ENCODE data around the gene PRKCE.

The PRKCE gene

DNA sequence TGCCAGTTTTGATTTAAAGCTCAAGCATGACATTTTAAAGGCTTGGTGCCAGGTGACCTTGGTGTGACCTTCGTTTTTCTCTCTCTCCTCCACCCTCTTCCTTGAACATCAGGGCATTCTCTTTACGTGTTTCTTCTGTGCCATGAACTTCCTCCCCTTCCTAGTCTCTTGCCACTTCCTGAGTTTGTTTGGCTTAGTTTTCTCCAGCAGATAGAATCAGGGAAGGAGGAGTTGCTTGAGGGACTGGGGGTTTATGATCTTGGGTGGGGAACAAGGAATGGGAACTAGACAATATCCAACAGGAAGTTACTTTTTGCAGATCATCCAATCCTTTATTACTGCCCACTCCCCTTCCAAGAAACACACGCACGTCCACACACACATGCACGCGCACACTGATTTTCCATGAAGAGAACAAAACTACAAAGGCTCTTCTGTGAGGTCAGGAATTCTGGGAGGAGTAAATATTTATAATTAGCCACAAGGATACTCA, 435.1 kb downstream of the PRKCE start:
- Histone ChIP-seq H3K9me3 (ENCODE audit: control insufficient read depth, low read length) (no peaks in the 10 kb centered on the region), H3K27me3 (ENCODE audit: control insufficient read depth, insufficient read depth, low read length, poor library complexity, severe bottlenecking) (no peaks in the 10 kb centered on the region), H3K4me1 (ENCODE audit: control insufficient read depth, insufficient read depth, low read length) (peaks cover 7% of the 10 kb centered on the region), H3K4me3 (ENCODE audit: insufficient read depth, low read depth, low read length) (no peak overlapping the region), H3K27ac (ENCODE audit: insufficient read depth, low read depth, low read length, poor library complexity, severe bottlenecking) (no peak overlapping the region), H3K36me3 (ENCODE audit: control insufficient read depth, insufficient read depth, low read length) (no peaks in the 10 kb centered on the region)
- 91 to 93% methylated on average over 6 of the region's 6 CpGs for WGBS, 2 experiments

DNA sequence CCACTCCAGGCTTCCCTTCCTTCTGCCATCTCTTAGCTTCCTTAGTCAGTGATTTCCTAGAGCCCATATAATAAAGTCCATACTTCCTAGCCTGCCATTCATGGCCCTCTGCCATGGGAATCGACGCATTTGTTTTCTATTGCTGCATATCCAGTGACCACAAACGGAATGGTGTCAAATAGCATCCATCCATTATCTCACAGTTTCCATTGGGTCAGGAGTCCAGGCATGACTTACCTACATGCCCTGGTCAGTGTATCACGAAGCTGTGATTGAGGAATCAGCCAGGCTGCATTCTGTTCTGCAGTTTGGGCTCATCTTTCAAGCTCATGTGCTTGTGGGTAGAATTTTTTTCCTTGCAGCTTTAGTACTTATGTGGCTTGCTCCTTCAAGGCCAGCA, 436.0 kb downstream of the PRKCE start:
- 93% methylated on average over 4 of the region's 4 CpGs for WGBS, 2 experiments
- no peaks in the 10 kb centered on the region for H3K9me3 ChIP-seq (ENCODE audit: control insufficient read depth, low read length)
- H3K36me3 ChIP-seq (ENCODE audit: control insufficient read depth, insufficient read depth, low read length) = no peaks in the 10 kb centered on the region
- H3K4me1 ChIP-seq (ENCODE audit: control insufficient read depth, insufficient read depth, low read length) = peaks cover 7% of the 10 kb centered on the region
- H3K27me3 ChIP-seq (ENCODE audit: control insufficient read depth, insufficient read depth, low read length, poor library complexity, severe bottlenecking) = no peaks in the 10 kb centered on the region
- H3K4me3 ChIP-seq (ENCODE audit: insufficient read depth, low read depth, low read length) = no peak overlapping the region
- H3K27ac ChIP-seq (ENCODE audit: insufficient read depth, low read depth, low read length, poor library complexity, severe bottlenecking) = no peak overlapping the region

DNA sequence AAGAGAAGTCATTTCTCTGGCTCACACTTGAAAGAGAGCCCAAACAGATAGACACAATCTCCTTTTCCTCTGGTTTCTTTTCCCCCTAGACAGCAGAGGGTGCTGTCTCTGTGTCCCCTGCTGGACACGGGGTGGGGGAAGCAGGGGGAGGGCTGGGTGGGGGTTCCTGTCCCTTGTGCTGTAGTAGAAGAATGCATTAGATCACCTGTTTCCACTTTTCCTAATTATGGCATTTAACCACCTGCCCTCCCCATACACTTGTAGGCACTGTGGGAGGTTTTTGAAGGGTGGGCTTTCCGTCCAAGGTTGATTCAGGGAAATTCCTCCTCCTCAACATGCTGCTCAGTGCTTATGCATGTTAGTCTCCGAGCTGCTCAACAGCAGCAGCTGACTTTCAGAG, 439.5 kb downstream of the PRKCE start:
- H3K27me3 ChIP-seq (ENCODE audit: control insufficient read depth, insufficient read depth, low read length, poor library complexity, severe bottlenecking) = no peaks in the 10 kb centered on the region
- H3K9me3 ChIP-seq (ENCODE audit: control insufficient read depth, low read length) = no peaks in the 10 kb centered on the region
- peaks cover 7% of the 10 kb centered on the region for H3K4me1 ChIP-seq (ENCODE audit: control insufficient read depth, insufficient read depth, low read length)
- no peak overlapping the region for H3K4me3 ChIP-seq (ENCODE audit: insufficient read depth, low read depth, low read length)
- H3K27ac ChIP-seq (ENCODE audit: insufficient read depth, low read depth, low read length, poor library complexity, severe bottlenecking) = no peak overlapping the region
- no peaks in the 10 kb centered on the region for H3K36me3 ChIP-seq (ENCODE audit: control insufficient read depth, insufficient read depth, low read length)
- 44 to 45% methylated on average over 2 of the region's 3 CpGs for WGBS, 2 experiments

DNA sequence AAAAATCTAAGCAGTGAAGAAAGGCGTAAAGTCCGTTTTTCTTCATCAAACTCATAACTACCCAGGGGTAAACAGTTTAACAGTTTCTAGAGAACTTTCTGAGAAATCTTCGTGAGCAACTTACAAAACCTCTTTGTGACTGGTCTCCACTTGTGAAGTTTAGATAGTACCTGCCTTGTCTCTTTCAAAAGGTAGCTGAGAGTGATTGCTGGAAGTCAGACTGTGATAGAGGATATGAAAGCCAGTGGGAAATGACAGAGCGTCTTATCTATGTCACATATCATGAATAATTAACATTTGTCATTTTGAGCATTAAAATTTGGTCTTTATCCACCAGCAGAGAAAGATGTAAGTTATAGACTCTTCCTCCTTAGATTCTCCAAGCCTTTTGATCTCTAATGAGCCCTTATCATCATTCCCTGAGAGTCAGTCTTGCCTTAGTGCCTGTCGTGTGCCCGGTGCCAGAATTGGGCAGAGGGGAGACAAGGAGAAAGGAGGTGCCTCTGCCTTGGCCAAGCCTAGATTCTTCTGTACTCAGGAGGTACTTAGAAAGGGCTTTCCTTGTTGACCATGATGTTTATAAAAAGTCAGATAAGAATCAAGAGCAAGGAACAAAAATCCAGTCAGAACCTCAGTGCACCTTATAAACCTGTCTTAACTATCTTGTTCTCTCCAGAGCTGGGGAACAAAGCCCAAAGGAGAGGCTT, 440.6 kb downstream of the PRKCE start:
- no peaks in the 10 kb centered on the region for H3K27me3 ChIP-seq (ENCODE audit: control insufficient read depth, insufficient read depth, low read length, poor library complexity, severe bottlenecking)

DNA sequence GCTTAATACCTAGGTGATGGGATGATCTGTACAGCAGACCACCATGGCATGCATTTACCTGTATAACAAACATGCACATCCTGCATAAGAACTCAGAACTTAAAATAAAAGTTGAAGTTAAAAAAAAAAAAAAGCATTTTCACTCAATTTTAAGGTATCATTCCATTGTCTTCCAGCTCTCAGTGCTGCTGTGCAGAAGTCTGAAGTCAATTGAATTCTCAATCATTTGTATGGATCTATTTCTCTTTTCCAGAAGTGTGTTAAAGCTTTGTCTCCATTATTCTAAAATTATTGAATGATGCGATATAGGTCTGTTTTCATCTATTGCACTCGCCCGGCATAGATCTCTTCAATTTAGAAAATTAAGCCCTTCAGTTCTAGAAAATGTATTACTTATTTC, 443.2 kb downstream of the PRKCE start:
- H3K27ac ChIP-seq (ENCODE audit: insufficient read depth, low read depth, low read length, poor library complexity, severe bottlenecking) = no peak overlapping the region
- no peaks in the 10 kb centered on the region for H3K36me3 ChIP-seq (ENCODE audit: control insufficient read depth, insufficient read depth, low read length)
- no peaks in the 10 kb centered on the region for H3K27me3 ChIP-seq (ENCODE audit: control insufficient read depth, insufficient read depth, low read length, poor library complexity, severe bottlenecking)
- whole genome bisulfite sequencing, 2 experiments = no CpG with 5 or more reads among the region's 3 CpGs
- H3K4me1 ChIP-seq (ENCODE audit: control insufficient read depth, insufficient read depth, low read length) = peaks cover under 1% of the 10 kb centered on the region
- H3K4me3 ChIP-seq (ENCODE audit: insufficient read depth, low read depth, low read length) = no peak overlapping the region
- no peaks in the 10 kb centered on the region for H3K9me3 ChIP-seq (ENCODE audit: control insufficient read depth, low read length)

More for the DNA sequence above, 440.6 kb downstream of the PRKCE start:
- Histone ChIP-seq H3K4me3 (ENCODE audit: insufficient read depth, low read depth, low read length) (no peak overlapping the region), H3K4me1 (ENCODE audit: control insufficient read depth, insufficient read depth, low read length) (peaks cover 7% of the 10 kb centered on the region), H3K27ac (ENCODE audit: insufficient read depth, low read depth, low read length, poor library complexity, severe bottlenecking) (no peak overlapping the region), H3K36me3 (ENCODE audit: control insufficient read depth, insufficient read depth, low read length) (no peaks in the 10 kb centered on the region), H3K9me3 (ENCODE audit: control insufficient read depth, low read length) (no peaks in the 10 kb centered on the region)
- 81 to 83% methylated on average over 5 to 6 of the region's 6 CpGs for WGBS, 2 experiments

DNA sequence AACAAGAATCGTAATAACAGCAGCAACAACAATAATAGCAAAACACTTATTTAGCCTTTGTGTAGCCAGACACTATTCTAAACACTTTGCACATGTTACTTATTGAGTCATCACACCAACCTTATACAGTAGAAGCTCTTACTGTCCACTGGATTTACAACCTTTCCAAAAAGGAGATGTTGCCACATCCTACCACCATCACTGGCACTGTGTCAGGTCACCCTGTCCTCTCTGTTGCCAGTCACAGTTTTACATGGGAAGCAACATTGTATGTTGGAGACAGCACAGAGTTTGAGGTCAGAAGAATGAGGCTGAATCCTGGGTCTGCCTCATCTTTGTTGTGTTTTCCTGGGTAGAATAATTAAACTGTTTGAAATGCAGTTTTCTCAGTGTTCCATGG, 444.4 kb downstream of the PRKCE start:
- H3K27ac ChIP-seq (ENCODE audit: insufficient read depth, low read depth, low read length, poor library complexity, severe bottlenecking) = no peak overlapping the region
- WGBS, 2 experiments = 84 to 100% methylated on average over 1 of the region's 1 CpG
- no peak overlapping the region for H3K4me3 ChIP-seq (ENCODE audit: insufficient read depth, low read depth, low read length)
- no peaks in the 10 kb centered on the region for H3K27me3 ChIP-seq (ENCODE audit: control insufficient read depth, insufficient read depth, low read length, poor library complexity, severe bottlenecking)
- H3K9me3 ChIP-seq (ENCODE audit: control insufficient read depth, low read length) = no peaks in the 10 kb centered on the region
- no peaks in the 10 kb centered on the region for H3K36me3 ChIP-seq (ENCODE audit: control insufficient read depth, insufficient read depth, low read length)
- H3K4me1 ChIP-seq (ENCODE audit: control insufficient read depth, insufficient read depth, low read length) = no peaks in the 10 kb centered on the region

DNA sequence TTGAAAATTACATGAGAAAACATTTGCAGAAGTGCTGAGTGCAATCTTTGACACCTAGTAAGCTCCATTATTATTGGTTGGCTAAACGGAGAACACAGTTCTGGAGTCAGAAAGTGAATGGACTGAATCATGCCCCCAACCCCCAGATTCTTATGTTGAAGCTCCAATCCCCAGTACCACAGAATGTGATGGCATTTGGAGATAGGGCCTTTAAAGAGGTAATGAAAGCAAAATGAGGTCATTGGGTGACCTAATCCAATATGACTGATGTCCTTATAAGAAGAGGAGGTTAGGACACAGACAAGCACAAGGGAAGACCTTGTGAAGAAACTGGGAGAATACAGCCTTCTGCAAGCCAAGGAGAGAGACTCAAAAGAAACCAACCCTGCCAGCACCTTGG, 444.8 kb downstream of the PRKCE start:
- 100% methylated on average over 1 of the region's 1 CpG for WGBS, 2 experiments
- no peak overlapping the region for H3K27ac ChIP-seq (ENCODE audit: insufficient read depth, low read depth, low read length, poor library complexity, severe bottlenecking)

DNA sequence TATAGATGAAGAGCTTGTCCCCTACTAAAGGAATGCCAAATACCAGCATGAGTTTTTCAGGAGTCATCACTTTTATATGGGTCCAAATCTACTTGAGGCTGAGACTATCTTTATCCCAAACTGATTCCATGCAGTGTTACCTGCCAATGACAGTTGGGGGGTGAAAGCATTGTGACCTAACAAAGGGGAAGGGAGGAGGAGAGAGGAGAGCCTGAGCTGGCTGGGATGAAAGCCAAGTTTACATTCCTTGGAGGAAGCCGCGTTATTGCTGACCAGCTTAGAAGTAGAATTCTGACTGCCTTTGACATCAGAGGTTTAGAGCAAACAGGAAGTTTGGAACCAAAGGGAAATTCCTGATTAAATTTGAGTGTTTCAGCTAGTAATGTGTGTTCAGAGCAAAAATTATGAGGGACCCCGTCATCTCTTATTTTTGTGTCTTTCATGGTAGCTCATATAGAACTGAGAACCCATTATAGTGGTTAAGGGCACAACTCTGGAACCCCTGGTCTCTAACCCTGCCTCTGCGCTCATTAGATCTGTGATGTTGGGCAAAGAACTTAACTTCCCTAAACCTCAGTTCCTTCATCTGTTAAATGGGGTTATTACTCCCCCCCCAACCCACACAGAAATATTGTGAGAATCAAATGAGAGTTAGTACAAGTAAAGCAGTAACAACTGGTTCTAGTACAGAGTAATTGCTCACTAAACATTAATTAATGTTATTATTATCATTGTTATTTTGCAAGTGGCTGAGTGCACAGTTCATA, 446.4 kb downstream of the PRKCE start:
- no peaks in the 10 kb centered on the region for H3K9me3 ChIP-seq (ENCODE audit: control insufficient read depth, low read length)
- 82 to 84% methylated on average over 4 of the region's 4 CpGs for WGBS, 2 experiments
- no peaks in the 10 kb centered on the region for H3K27me3 ChIP-seq (ENCODE audit: control insufficient read depth, insufficient read depth, low read length, poor library complexity, severe bottlenecking)
- no peak overlapping the region for H3K4me3 ChIP-seq (ENCODE audit: insufficient read depth, low read depth, low read length)
- no peaks in the 10 kb centered on the region for H3K4me1 ChIP-seq (ENCODE audit: control insufficient read depth, insufficient read depth, low read length)
- H3K36me3 ChIP-seq (ENCODE audit: control insufficient read depth, insufficient read depth, low read length) = no peaks in the 10 kb centered on the region
- H3K27ac ChIP-seq (ENCODE audit: insufficient read depth, low read depth, low read length, poor library complexity, severe bottlenecking) = no peak overlapping the region

More for the DNA sequence above, 444.8 kb downstream of the PRKCE start:
- H3K4me1 ChIP-seq (ENCODE audit: control insufficient read depth, insufficient read depth, low read length) = no peaks in the 10 kb centered on the region
- no peaks in the 10 kb centered on the region for H3K27me3 ChIP-seq (ENCODE audit: control insufficient read depth, insufficient read depth, low read length, poor library complexity, severe bottlenecking)
- H3K9me3 ChIP-seq (ENCODE audit: control insufficient read depth, low read length) = no peaks in the 10 kb centered on the region
- no peak overlapping the region for H3K4me3 ChIP-seq (ENCODE audit: insufficient read depth, low read depth, low read length)
- no peaks in the 10 kb centered on the region for H3K36me3 ChIP-seq (ENCODE audit: control insufficient read depth, insufficient read depth, low read length)

DNA sequence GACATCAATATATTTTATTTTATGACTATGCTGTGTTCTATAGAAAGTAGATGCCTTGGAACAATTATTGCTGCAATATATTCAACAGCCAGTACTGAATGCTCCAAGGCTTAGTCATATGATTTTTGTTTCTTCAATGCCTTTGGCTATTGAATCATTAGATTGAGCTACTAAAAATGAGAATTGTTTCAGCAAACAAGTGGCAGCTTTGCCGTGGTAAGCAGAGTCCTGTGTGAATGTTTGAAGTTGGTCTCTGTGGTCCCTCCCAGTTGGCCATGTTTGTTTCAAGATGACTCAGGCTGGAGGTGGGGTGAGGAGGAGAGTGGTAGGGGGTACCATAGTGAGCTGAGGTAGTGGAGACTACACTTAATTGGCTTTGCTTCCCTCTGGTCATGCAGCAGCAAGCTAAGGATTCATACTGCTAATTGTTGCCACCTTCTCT, 447.2 kb downstream of the PRKCE start:
- Histone ChIP-seq H3K27ac (ENCODE audit: insufficient read depth, low read depth, low read length, poor library complexity, severe bottlenecking) (no peak overlapping the region), H3K4me3 (ENCODE audit: insufficient read depth, low read depth, low read length) (no peak overlapping the region), H3K4me1 (ENCODE audit: control insufficient read depth, insufficient read depth, low read length) (no peaks in the 10 kb centered on the region), H3K9me3 (ENCODE audit: control insufficient read depth, low read length) (no peaks in the 10 kb centered on the region), H3K27me3 (ENCODE audit: control insufficient read depth, insufficient read depth, low read length, poor library complexity, severe bottlenecking) (no peaks in the 10 kb centered on the region), H3K36me3 (ENCODE audit: control insufficient read depth, insufficient read depth, low read length) (no peaks in the 10 kb centered on the region)
- 91 to 95% methylated on average over 1 of the region's 1 CpG for WGBS, 2 experiments

DNA sequence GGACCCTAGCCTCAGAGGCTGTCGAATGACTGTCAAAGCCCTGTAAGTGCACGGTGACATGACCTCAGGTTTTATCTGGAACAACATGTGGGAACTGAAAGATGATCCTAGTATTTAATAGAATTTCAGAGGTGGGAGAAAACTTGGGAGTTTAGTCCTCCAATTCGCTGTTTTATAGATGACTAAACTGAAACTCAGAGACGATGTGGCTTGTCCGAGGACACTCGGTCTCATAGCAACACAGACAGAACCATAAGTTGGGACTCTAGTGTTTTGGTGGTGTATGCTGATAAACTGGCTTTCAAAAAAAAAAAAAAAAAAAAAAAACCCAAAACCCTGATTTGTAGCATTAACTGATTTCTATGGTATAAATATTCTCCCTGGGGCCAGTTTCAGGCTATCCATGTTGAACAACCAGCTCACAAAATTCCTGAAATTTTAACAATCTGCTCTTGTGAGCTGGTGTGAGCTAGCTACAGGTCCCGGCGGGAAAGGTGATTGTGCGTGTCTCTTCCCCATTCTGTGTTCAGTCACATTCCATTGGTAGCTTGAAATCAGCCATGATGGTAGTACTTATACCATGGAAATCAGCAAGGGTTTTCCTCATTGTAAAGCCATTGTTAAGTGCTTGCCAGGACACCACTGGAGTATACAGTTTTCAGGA, 450.2 kb downstream of the PRKCE start:
- Histone ChIP-seq H3K9me3 (ENCODE audit: control insufficient read depth, low read length) (no peaks in the 10 kb centered on the region), H3K36me3 (ENCODE audit: control insufficient read depth, insufficient read depth, low read length) (no peaks in the 10 kb centered on the region), H3K4me1 (ENCODE audit: control insufficient read depth, insufficient read depth, low read length) (no peaks in the 10 kb centered on the region), H3K4me3 (ENCODE audit: insufficient read depth, low read depth, low read length) (no peak overlapping the region), H3K27ac (ENCODE audit: insufficient read depth, low read depth, low read length, poor library complexity, severe bottlenecking) (no peak overlapping the region), H3K27me3 (ENCODE audit: control insufficient read depth, insufficient read depth, low read length, poor library complexity, severe bottlenecking) (no peaks in the 10 kb centered on the region)
- 96% methylated on average over 9 of the region's 9 CpGs for WGBS, 2 experiments

Data from ectodermal cell (in vitro differentiated cells).